Stimulated activated CD4-positive, alpha-beta T cell treated with anti-CD3 and anti-CD28 coated beads, Interleukin-2, amount 100 ng/mL, for 24 hours (primary cell): ENCODE results near the gene VWC2L.

ENCODE experiments used
- DNase-seq, 2 donors: peaks; one replicate each; pipeline ENCODE4 v3.0.0-alpha.2; 2020

Gene VWC2L

GRCh38 chr2:214543386-214543955, 132.6 kb downstream of the VWC2L start:
- DNase-seq, result no peak

- no peak for DNase-seq
These were observed 135.2 kb downstream of the VWC2L start for GRCh38 chr2:214545898-214546542.

GRCh38 chr2:214547931-214548330, 137.1 kb downstream of the VWC2L start:
- no peak for DNase-seq

GRCh38 chr2:214549946-214550345, 139.1 kb downstream of the VWC2L start:
- no peak for DNase-seq

- DNase-seq, result no peak
These were observed 139.9 kb downstream of the VWC2L start for GRCh38 chr2:214550786-214551185.

GRCh38 chr2:214557884-214558283, 147.0 kb downstream of the VWC2L start:
- DNase-seq, result no peak

- no peak for DNase-seq
These were observed 147.5 kb downstream of the VWC2L start for GRCh38 chr2:214558341-214558740.

- DNase-seq, result no peak
These were observed 149.3 kb downstream of the VWC2L start for GRCh38 chr2:214560176-214560575.

- no peak for DNase-seq
These were observed 149.8 kb downstream of the VWC2L start for GRCh38 chr2:214560618-214561190.

GRCh38 chr2:214565246-214565645, 154.4 kb downstream of the VWC2L start:
- DNase-seq, result no peak

GRCh38 chr2:214566457-214566856, 155.6 kb downstream of the VWC2L start:
- DNase-seq, result no peak

- no peak for DNase-seq
These were observed 158.7 kb downstream of the VWC2L start for GRCh38 chr2:214569419-214570035.

- DNase-seq, result no peak
These were observed 163.4 kb downstream of the VWC2L start for GRCh38 chr2:214574084-214574781.

GRCh38 chr2:214575030-214575429, 164.2 kb downstream of the VWC2L start:
- no peak for DNase-seq

- DNase-seq, result no peak
These were observed 164.6 kb downstream of the VWC2L start for GRCh38 chr2:214575465-214575864.

GRCh38 chr2:214577769-214578168, 166.9 kb downstream of the VWC2L start:
- DNase-seq, result no peak

GRCh38 chr2:214578442-214578841, 167.6 kb downstream of the VWC2L start:
- no peak for DNase-seq

GRCh38 chr2:214579035-214579434, 168.2 kb downstream of the VWC2L start:
- no peak for DNase-seq

GRCh38 chr2:214587442-214587841, 176.6 kb downstream of the VWC2L start:
- no peak for DNase-seq

- DNase-seq, result no peak
These were observed 180.5 kb downstream of the VWC2L start for GRCh38 chr2:214591366-214591765.

GRCh38 chr2:214592011-214592410, 181.2 kb downstream of the VWC2L start:
- DNase-seq, result no peak

- no peak for DNase-seq
These were observed 182.9 kb downstream of the VWC2L start for GRCh38 chr2:214593727-214594126.

GRCh38 chr2:214601852-214602633, 191.2 kb downstream of the VWC2L start:
- no peak for DNase-seq
